HG02798 (cell line): Measurements from ENCODE around the gene FFAR2.
"Not testable (repeated sequence)": the region's sequence is repeated elsewhere in the genome, so short reads cannot be mapped to it uniquely, and the experiment has no call there.

Experiments used
- ATAC-seq: cut with Tn5 transposase; IDR thresholded peaks from one replicate; pipeline ENCODE4 v1.9.1; 2021; ENCODE audit warnings: mild to moderate bottlenecking; ENCODE audit not compliant: unreplicated experiment, poor library complexity

Gene FFAR2

DNA sequence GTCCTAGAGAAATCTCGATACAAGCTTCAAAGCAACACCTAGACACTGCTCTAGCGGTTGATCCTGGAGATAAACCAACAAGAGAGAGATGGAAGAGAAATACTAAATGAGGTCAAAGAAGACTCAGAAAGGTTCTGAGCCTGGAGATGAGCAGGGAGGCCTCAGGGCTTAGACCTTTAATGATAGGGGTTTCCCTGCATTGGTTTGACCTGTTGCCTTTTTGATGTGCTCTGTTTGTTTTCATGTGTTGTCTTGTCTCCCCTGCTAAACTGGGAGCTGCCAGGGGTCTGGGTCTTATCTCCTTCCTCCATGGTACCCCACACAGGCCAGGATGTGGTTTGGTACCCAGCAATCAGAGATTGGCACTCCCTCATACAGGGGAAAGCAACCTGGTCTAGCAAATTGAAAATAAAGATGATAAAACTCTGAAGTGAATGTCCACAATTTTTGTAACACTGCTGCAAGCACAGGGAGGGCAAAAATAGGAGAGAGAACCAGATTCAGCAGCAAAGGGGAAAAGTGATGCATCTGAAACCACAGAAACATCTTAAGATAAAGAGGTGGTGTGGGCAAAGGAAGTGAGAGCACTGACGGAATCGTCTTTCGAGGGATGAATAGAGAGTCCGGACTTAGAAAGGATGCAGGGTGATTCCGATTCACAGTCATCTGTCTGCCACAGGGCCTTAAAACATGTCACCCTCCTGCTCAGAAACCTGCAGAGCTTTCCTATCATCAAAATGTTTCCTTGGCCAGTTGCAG is 3.5 kb downstream of the FFAR2 start:
- no peak for ATAC-seq

DNA sequence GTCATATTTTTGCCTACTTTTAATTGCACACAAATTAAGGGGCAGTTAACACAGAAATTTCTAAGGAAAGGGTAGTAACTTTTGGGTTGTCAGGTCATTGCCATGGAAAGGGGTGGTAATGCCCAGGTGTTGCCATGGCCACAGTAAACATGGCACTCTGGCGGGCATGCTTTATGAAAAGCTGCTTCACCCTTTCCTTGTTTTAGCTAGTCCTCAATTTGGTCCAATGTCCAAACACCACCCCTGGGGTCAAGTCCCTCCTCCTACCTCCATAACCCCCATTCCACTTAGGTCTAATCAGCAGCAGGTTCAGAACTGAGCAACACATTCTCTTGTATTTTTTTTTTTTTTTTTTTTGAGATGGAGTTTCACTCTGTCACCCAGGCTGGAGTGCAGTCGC is 6.6 kb downstream of the FFAR2 start:
- ATAC-seq, result no peak

DNA sequence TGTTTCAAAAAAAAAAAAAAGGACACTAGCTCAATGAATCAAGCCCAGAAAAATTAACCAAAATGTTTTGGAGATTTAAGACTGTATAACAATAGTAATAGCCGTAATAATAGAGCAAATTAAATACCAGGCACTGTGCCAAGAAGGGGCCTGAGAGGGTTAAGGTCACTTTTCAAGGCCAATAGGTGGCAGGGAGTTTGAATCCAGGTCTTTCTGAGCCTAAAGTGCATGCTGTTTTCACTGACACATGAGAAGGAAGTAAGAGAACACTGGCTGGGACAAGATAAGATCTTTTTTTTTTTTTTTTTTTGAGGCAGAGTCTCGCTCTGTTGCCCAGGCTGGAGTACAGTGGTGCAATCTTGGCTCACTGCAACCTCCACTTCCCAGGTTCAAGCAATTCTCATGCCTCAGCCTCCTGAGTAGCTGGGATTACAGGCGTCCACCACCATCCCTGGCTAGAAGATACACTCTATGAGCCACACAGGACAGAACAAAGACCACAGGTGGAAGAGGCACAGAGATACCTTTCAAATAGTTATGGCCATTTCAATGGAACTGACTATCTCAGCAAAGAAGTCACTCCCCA is 7.7 kb downstream of the FFAR2 start:
- no peak for ATAC-seq

DNA sequence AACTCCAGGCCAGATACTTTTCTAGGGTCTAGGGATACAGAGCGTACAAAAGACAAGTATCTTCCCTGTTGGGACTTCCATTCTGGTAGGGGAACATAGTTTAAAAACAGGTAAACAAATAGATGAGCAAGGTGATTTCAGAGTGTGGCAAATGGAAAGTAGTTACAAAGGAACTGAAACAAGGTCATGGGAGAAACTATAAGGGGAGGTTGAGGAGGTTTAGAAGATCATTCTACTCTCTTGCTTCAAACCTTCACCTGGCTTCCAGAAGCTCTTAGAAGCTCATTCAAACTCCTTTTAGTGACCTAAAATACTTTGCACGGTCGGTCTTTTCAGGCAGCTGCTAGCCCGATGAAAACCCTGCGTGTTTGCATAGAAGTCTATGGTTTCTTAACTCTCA is 9.1 kb downstream of the FFAR2 start:
- ATAC-seq, result peak; percentile 36

DNA sequence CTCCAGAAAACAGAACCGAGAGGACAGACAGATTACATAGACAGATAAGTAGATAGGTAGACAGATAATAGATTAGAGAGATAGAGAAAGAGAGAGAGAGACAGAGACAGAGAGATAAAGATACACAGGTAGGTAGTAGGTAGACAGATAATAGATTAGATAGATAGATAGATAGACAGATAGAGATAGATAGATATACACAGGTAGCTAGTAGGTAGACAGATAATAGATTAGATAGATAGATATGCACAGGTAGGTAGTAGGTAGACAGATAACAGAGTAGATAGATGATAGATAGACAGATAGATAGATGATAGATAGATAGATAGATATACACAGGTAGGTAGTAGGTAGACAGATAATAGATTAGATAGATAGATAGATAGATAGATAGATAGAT is 10.1 kb downstream of the FFAR2 start:
- ATAC-seq, result no peak

DNA sequence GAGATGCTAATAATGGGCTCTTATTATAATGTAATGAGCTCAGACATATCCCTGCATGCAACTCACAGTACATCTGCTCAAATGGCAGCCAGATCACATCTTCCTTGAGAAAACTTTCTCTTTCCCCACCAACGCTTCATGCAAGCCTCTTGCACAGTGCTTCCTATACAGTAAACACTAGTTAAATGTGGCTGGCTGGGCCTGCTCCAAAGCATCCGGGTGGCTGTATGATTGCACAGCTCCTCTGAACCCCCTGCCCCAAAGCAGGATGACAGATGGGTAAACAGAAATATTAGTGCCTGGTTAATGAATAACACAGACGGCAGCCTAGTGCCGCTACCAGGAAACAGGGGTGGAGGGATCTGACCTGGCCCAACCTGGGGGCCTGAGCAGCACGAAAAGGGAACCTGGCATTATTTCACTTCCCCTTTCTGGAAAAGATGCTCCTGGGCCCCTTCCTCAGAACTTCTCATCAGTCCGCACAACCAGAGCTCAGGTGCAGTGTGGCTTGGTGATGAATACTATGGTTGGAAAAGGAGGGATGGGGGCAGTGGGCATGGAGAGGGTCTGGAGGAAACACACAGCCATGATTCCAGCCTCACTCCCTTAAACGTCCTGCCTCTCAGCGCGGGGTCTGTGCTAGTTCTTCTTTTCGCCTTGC is 10.8 kb downstream of the FFAR2 start:
- ATAC-seq, result peak; percentile 37

DNA sequence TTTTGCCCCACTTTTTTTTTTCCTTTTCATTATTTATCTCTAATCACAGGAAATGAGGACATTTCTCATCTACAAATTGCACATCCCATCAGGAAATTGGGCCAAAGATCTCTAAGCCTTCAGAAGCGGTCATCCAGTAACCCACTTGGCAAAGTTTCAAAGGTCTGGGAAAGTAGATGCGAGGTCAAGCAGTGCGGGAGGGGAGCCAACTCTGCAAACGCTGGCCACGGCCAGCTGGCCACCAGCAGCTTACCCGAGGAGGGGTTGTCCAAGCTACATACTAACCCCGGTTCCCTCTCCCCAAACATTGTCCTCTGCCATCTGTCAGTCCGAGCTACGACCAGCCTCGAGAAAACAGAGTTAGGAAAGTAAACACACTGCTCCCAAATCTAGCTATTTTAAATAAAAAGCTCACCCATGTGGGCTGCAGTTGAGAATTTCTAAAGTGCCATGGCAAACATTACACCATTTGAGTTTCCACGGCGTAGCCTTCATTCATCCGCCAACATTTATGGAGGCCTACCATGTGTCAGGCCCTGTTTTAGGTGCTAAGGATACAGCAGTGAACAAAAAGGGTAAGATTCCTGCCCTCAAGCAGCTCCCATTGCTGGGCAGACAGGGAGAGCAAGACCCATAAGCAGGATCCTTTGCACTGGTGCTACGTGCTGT is 11.5 kb downstream of the FFAR2 start:
- no peak for ATAC-seq

DNA sequence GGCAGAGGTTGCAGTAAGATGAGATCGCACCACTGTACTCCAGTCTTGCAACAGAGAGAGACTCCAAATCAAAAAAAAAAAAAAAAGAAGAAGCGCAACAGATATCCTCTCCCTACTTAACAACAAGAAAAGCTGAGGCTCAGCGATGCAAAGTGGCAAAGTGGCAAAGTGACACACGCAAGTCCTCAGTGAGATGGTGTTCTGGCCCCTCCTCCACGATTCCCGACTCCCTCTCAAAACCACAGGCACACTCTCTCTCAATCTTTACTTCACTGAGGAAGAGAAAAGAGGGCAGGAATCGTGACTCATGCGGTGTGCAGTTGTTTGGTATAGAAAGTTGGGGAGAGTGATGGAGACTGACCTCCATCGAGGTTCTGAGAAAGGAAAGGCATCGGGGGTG is 12.6 kb downstream of the FFAR2 start:
- no peak for ATAC-seq

DNA sequence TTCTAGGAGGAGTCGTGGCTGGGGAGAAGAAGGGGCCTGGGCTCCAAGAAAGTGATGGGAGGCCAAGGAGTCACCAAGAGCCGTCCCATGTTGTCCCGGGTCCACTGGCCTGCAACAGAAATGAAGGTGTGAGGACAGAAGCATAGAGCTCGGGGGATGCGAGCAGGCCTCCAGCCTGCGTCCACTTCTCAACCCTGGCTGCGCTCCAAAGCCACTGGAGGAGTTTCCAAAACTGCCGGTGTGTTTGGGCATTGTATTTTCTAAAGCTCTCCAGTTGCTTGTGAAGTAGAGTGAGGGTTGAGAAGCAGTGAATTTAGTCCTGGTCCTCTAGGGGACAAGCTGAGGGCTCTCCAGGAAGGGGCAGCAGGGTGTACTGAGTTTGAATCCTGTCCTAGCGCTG is 13.0 kb downstream of the FFAR2 start:
- ATAC-seq, result no peak

DNA sequence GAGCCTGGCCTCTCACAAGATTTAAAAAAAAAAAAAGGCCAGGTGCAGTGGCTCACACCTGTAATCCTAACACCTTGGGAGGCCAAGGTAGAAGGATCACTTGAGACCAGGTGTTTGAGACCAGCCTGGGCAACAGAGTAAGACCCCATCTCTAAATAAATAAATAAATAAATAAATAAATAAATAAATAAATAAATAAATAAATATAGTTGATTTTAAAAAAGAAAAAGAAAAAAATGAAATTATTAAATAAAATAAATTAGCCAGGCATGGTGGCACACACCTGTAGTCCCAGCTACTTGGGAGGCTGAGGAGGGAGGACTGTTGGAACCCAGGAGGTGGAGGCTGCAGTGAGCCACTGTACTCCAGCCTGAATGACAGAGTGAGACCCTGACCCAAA is 13.7 kb downstream of the FFAR2 start:
- ATAC-seq, result not testable (repeated sequence)

DNA sequence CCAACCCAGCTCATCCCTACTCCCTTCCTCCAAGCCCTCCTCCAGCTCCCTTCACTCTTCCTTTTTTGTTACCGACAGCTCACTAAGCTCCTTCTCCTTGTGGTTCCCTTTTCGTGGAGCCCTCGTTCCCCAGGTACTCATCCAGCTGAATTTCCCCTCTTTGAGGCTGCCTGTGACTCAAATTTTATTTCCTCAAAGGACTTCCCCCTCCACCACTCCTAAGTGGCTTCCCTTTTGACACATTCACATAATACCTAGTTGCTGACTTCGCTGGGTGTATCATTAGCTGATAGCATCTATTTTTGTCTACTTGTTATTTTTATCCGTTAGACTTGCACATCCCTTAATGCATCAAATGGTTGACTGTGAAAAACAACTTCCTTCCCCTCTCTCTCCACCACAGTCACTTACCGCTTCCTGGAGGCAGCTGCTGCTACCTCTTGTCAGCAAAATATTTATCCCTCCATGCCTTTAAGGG is 14.5 kb downstream of the FFAR2 start:
- ATAC-seq, result peak; percentile 54

DNA sequence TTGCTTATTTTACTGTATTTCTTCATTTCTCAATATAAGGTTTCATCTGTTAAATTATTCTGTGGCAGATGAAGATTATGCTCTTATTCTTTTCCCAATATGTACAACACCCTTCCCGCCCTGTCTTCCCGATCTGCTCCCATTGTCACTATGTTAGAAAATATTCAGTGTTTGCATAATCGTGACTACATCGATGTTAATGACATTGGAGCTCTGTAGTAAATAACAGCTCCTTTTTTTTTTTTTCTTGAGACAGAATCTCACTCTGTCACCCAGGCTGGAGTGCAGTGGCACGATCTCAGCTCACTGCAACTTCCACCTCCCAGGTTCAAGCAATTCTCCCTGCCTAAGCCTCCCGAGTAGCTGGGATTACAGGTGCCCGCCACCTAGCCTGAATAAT is 14.9 kb downstream of the FFAR2 start:
- ATAC-seq, result not testable (repeated sequence)

DNA sequence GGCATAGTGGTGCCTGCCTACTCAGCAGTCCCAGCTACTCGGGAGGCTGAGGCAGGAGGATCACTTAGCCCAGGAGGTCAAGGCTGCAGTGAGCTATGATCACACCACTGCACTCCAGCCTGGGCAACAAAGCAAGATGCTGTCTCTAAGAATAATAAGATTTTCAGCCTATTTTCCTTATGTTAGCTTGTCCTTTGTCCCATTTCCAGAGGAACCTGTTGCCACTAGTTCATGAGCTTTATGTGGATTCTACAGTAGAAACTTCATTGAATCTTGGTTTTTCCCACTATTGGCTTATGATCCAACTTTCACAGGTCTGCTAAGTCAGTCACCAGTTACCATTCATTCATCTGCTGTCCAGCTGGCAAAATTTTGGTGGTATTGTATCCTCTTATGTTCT is 18.2 kb downstream of the FFAR2 start:
- no peak for ATAC-seq

DNA sequence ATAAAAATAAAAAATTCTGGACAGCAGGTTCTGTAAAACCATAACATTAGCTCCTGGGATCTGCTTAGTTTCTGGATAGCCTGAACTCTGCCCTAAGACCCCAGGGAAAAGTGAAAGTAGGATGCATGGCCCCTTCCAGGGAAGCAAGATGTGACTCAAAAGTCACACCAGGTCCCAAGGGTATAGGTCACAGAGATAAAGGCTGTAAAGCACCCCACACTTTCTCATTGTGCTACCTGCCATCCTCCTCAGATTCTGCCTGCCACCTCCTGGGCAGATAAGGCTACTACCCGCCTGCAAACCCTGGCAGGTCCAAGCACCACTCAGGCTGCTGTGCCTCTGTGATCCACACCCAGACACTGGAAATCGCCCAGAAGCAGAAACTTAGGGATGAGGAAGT is 20.6 kb downstream of the FFAR2 start:
- peak; percentile 82 for ATAC-seq

DNA sequence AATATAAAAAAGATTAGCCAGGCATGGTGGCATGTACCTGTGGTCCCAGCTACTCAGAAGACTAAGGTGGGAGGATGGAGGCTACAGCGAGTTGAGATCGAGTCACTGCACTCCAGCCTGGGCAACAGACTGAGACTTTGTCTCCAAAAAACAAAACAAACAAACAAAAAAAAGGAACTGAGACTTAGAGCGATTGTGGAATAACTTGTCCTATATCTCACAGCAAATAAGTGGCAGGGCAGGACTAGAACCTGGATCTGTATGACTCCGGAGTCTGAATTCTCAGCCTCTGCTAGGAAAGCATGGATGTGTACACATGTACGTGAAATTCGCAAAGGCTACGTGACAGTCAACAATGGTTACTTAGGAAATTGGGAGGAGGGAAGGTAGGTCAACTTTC is 22.1 kb downstream of the FFAR2 start:
- no peak for ATAC-seq

DNA sequence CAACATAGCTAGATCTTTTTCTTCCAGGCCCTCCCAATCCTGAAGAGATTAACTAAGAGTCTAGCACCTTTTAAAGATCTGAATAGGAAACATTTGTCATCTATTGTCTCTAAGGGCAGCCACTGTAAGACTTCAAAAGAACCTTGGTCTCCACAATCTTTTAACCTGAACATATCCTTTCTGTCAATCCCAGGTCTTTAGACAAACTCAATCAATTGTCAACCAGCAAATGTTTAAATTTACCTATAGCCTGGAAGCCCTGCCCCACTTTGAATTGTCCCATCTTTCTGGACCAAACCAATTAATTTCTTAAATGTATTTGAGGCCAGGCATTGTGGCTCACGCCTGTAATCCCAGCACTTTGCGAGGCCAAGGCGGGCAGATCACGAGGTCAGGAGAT is 23.0 kb downstream of the FFAR2 start:
- not testable (repeated sequence) for ATAC-seq

DNA sequence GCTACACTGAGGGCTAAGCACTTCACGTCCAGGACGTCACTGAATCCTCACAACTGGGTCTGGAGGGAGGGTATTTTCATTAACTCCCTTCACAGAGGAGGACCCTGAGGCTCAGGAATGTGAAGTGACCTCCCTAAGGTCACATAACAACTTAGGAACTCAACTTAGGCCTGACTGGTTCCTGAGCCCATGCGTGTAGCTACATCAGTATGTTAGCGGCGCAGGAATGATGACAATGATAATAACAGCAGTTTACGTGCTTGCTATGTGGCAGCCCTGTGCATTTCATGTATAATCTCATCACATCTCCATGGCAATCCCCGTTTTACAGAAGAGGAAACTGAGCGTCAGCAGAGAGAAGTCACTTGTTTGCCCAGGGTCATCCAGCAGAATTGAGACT is 23.9 kb downstream of the FFAR2 start:
- no peak for ATAC-seq

DNA sequence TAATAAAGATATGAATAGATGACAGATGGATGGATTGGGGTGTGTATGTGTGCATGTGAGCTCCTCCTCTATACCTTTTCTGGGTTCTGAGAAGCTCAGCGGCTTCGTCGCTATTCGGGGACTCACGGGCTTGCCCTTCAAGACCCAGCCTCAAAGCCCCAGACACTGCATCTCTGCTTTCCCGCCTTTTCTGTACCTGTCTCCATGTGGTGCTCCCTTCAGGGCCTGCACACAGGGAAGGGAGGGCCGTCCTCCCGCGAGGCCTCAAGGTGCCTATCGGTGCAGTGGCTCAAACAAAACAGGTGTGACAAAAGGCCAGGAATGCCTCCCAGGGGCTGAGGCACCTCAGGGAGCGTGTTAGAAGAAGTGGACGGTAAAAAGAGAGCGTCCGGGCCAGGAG is 26.0 kb downstream of the FFAR2 start:
- ATAC-seq, result no peak

DNA sequence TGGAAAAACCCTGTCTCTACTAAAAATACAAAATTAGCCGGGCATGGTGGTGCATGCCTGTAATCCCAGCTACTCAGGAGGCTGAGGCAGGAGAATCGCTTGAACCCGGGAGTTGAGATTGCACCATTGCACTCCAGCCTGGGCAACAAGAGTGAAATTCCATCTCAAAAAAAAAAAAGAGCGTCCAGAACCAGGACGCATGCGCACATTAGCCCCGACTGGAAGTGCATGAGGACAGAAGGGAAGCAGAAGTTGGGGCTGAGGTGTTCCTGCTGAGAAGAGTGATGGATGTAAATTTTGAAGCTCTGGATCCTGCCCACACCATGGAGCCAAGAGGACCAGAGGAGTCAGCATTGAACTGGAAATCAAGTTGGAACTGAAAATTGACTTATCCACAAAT is 26.5 kb downstream of the FFAR2 start:
- ATAC-seq, result not testable (repeated sequence)

DNA sequence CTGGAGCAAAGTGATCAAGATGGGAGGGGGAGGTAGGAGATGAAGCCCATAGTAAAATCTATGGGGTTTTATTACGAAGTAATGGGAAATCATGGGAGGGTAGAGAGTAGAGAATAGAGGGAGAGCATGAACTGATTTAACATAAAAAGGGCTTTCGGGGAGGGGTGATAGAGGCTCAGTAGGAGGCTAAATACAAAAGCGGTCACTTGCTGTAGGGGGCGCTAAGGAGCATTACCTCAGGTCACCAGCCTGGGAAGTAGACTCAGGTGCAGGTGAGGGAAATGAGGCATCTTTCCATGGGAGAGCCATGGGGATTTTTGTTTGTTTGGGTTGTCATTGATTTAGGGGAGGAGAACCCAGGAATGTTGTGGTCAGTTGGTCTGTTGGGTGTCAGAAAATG is 28.1 kb downstream of the FFAR2 start:
- no peak for ATAC-seq
